ENCODE results near the gene MUSTN1. TPM values are rescaled to one million over a fixed set of nuclear protein-coding genes. Genes with fewer than 3 reads are reported as not detected.

MUSTN1 gene
- total and polyA plus RNA-seq, 2 of the 13 experiments (the other 11 are each of a cell fraction or from before 2014, with no cell fraction given), result 0.84 to 1.4 TPM

DNA sequence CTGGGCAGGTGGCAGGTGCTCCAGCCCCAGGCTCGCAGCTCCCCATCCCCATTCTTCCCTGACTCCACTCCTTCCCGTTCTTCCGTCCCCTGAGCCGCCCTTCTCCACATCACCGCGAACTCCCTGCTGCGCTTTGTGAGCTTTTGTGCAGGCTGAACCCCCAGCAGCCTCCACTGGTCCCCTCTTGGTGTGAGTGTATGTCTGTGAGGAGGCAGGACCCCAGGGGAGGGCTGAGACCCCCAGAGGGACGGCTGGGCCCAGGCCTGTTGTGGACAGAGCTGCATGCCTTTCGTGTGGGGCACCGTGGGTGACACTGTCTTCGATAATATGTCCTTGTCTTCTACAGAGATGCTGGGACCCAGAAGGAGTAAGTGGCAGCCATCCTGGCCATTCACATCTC lies 47.6 kb downstream of the MUSTN1 start (continued):
- TF ChIP-seq, protein P1, sequence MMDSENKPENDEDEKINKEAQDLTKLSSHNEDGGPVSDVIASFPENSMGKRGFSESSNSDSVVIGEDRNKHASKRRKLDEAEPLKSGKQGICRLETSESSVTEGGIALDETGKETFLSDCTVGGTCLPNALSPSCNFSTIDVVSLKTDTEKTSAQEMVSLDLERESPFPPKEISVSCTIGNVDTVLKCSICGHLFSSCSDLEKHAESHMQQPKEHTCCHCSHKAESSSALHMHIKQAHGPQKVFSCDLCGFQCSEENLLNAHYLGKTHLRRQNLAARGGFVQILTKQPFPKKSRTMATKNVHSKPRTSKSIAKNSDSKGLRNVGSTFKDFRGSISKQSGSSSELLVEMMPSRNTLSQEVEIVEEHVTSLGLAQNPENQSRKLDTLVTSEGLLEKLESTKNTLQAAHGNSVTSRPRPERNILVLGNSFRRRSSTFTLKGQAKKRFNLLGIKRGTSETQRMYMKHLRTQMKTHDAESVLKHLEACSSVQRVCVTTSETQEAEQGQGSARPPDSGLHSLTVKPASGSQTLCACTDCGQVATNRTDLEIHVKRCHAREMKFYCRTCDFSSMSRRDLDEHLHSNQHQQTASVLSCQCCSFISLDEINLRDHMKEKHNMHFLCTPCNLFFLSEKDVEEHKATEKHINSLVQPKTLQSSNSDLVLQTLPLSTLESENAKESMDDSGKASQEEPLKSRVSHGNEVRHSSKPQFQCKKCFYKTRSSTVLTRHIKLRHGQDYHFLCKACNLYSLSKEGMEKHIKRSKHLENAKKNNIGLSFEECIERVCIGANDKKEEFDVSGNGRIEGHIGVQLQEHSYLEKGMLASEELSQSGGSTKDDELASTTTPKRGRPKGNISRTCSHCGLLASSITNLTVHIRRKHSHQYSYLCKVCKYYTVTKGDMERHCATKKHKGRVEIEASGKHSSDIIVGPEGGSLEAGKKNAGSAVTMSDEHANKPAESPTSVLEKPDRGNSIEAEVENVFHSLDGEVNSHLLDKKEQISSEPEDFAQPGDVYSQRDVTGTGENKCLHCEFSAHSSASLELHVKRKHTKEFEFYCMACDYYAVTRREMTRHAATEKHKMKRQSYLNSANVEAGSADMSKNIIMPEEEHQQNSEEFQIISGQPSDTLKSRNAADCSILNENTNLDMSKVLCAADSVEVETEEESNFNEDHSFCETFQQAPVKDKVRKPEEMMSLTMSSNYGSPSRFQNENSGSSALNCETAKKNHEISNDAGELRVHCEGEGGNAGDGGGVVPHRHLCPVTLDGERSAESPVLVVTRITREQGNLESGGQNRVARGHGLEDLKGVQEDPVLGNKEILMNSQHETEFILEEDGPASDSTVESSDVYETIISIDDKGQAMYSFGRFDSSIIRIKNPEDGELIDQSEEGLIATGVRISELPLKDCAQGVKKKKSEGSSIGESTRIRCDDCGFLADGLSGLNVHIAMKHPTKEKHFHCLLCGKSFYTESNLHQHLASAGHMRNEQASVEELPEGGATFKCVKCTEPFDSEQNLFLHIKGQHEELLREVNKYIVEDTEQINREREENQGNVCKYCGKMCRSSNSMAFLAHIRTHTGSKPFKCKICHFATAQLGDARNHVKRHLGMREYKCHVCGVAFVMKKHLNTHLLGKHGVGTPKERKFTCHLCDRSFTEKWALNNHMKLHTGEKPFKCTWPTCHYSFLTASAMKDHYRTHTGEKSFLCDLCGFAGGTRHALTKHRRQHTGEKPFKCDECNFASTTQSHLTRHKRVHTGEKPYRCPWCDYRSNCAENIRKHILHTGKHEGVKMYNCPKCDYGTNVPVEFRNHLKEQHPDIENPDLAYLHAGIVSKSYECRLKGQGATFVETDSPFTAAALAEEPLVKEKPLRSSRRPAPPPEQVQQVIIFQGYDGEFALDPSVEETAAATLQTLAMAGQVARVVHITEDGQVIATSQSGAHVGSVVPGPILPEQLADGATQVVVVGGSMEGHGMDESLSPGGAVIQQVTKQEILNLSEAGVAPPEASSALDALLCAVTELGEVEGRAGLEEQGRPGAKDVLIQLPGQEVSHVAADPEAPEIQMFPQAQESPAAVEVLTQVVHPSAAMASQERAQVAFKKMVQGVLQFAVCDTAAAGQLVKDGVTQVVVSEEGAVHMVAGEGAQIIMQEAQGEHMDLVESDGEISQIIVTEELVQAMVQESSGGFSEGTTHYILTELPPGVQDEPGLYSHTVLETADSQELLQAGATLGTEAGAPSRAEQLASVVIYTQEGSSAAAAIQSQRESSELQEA (CRISPR knock-in tag; IDR thresholded peaks at IDR 0.05; ENCODE audit: not compliant biosample characterization), result peak; percentile 15
- no peak for TF ChIP-seq ATF1 (CRISPR knock-in tag; IDR thresholded peaks at IDR 0.05)
- no peak for TF ChIP-seq ERF (CRISPR knock-in tag; IDR thresholded peaks at IDR 0.05)
- 0 out of 2 replicates have a peak, but pooled peaks have one; percentile 22 for TF ChIP-seq ZNF766 (CRISPR knock-in tag; IDR thresholded peaks at IDR 0.05; ENCODE audit: borderline replicate concordance)
- peak; percentile 39; the same call in 1 of the 2 replicates for TF ChIP-seq ZBTB38 (CRISPR knock-in tag; IDR thresholded peaks at IDR 0.05)
- TF ChIP-seq, protein P2, sequence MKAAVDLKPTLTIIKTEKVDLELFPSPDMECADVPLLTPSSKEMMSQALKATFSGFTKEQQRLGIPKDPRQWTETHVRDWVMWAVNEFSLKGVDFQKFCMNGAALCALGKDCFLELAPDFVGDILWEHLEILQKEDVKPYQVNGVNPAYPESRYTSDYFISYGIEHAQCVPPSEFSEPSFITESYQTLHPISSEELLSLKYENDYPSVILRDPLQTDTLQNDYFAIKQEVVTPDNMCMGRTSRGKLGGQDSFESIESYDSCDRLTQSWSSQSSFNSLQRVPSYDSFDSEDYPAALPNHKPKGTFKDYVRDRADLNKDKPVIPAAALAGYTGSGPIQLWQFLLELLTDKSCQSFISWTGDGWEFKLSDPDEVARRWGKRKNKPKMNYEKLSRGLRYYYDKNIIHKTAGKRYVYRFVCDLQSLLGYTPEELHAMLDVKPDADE (CRISPR knock-in tag; IDR thresholded peaks at IDR 0.05), result 0 out of 2 replicates have a peak, but pooled peaks have one; percentile 34
- TF ChIP-seq ISL2 (CRISPR knock-in tag; IDR thresholded peaks at IDR 0.05), result 0 out of 2 replicates have a peak, but pooled peaks have one; percentile 13
- TF ChIP-seq ZSCAN30 (CRISPR knock-in tag; IDR thresholded peaks at IDR 0.05), result no peak
- TF ChIP-seq ZNF326 (CRISPR knock-in tag; IDR thresholded peaks at IDR 0.05; ENCODE audit: borderline replicate concordance), result no peak
- TF ChIP-seq BRD4 (CRISPR knock-in tag; IDR thresholded peaks at IDR 0.05), result 0 out of 2 replicates have a peak, but pooled peaks have one; percentile 39
- 0 out of 2 replicates have a peak, but pooled peaks have one; percentile 16 for TF ChIP-seq SP4 (CRISPR knock-in tag; IDR thresholded peaks at IDR 0.05)
